GM12891 (cell line): ENCODE measurements around the gene ZEB2.

Experiments used
- DNase-seq: peaks from one replicate; pipeline ENCODE4 v3.0.0; 2011; ENCODE audit warnings: low spot score; ENCODE audit not compliant: insufficient read length
- FAIRE-seq: peaks from 2 replicates; lab custom pipeline; 2011; peaks lifted over from hg19 to GRCh38; lab: Jason Lieb, UNC
- PAX5 ChIP-seq: IDR thresholded peaks from 2 replicates; pipeline ENCODE4 v1.6.1; 2011; ENCODE audit warnings: low read length, moderate library complexity, mild to moderate bottlenecking; ENCODE audit not compliant: insufficient read depth, severe bottlenecking
- POLR2A ChIP-seq: IDR thresholded peaks from 2 replicates; pipeline ENCODE4 v1.6.1; 2011; ENCODE audit warnings: low read depth, low read length, control low read depth
- POLR2AphosphoS5 ChIP-seq: IDR thresholded peaks from 2 replicates; pipeline ENCODE4 v1.6.1; 2011; ENCODE audit warnings: low read depth, low read length, control low read depth
- POU2F2 ChIP-seq: IDR thresholded peaks from 2 replicates; pipeline ENCODE4 v1.6.1; 2011; ENCODE audit warnings: low read depth, mild to moderate bottlenecking, control low read depth, low read length, moderate library complexity
- SPI1 ChIP-seq: IDR thresholded peaks from 2 replicates; pipeline ENCODE4 v1.6.1; 2011; ENCODE audit warnings: low read depth, low read length, control low read depth
- TAF1 ChIP-seq: IDR thresholded peaks from 2 replicates; pipeline ENCODE4 v1.6.1; 2011; ENCODE audit warnings: low read depth, low read length, control low read depth

ZEB2 gene

DNA sequence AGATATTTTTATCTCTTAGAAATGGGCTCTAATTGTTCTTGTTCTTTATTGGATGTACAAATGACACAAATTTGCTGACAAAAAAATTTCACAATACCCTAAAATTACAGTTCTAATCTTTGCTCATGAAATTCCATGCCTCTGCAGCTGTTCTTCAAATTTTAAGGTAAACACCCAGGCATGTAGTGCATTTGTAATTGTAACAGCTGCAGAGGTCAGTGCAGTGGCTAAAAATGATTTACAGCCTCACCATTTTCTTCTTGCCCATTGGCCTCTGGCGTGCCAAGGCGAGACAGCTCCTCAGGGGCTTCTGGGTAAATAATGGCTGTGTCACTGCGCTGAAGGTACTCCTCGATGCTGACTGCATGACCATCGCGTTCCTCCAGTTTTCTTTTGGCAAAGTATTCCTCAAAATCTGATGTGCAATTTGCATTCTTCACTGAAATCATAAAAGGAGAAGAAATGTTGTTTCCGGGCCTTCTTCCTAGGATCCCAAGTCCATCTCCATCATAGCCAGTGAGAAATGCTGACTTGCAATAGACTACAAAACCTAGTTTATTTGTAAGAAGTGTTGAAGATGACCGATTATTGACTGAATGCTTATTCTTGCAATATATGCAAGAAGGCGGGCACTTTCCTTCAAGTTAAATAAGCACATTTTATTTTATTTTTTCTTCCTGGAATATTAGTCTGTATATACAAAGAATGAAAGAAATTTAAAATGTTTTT is 115.2 kb downstream of the ZEB2 start:
- FAIRE-seq: no peak
- DNase-seq: no peak
- no peak for TF ChIP-seq PAX5
- no peak for TF ChIP-seq POLR2A
- no peak for TF ChIP-seq TAF1
- TF ChIP-seq POLR2AphosphoS5: no peak
- no peak for TF ChIP-seq POU2F2
- no peak for TF ChIP-seq SPI1

DNA sequence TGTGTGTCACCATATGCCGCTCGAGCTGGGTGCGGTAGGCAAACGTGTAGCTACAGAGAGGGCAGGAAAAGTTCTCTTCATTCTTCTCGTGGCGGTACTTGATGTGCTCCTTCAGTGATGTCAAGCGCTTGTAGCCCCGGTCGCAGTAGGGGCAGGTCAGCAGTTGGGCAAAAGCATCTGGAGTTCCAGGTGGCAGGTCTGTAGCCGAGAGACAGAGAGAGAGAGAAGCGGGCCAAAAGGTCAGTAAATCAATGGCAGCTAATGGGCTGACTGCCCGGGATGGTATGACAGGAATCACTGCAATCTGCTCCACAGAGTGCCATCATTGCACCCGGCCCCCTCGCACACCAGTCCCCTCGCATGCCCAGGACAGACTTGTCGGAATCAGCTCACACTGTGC is 116.0 kb downstream of the ZEB2 start:
- TF ChIP-seq POU2F2 (no peak), PAX5 (no peak), TAF1 (no peak), POLR2AphosphoS5 (no peak), SPI1 (no peak), POLR2A (no peak)
- no peak for DNase-seq
- FAIRE-seq: no peak

DNA sequence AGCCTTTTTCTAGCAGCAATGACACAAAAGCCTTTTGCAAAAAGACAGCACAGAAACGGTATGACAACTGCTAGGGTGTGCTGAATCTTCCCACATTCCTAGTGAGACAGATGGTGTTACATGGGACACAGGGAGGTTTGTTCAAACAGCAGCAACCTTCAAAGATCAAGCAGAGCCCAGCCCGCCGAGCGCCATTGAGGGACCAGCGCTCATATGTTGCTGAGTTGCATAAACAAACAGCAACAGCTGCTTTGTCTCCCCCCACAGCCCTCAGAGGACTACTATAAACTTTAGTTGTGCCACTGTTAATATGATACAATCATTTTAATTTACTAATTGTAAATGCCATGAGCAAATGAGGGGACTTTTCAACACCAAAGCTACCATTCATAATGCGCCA is 117.7 kb downstream of the ZEB2 start:
- no peak for TF ChIP-seq TAF1
- no peak for TF ChIP-seq POLR2A
- TF ChIP-seq SPI1: no peak
- no peak for TF ChIP-seq POU2F2
- TF ChIP-seq PAX5: no peak
- no peak for TF ChIP-seq POLR2AphosphoS5
- FAIRE-seq (no peak), DNase-seq (no peak)

DNA sequence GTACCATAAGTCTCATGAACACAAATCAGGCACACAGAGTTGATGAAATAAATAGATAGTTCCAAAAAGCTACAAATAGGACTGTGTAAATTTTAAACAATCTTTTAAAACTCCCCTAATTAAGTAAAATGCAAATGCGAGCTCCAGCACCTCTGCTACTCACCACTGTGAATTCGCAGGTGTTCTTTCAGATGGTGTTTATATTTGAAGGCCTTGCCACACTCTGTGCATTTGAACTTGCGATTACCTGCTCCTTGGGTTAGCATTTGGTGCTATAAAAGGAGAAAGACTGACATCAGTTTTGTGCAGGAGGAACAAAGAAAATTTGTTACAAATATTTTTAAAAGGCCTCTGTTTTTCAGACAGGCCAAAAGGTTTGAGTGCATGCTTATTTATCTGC is 118.9 kb downstream of the ZEB2 start:
- TF ChIP-seq PAX5: no peak
- TF ChIP-seq SPI1: no peak
- no peak for TF ChIP-seq POLR2A
- TF ChIP-seq POU2F2: no peak
- TF ChIP-seq TAF1: no peak
- TF ChIP-seq POLR2AphosphoS5: no peak
- DNase-seq (no peak), FAIRE-seq (no peak)

DNA sequence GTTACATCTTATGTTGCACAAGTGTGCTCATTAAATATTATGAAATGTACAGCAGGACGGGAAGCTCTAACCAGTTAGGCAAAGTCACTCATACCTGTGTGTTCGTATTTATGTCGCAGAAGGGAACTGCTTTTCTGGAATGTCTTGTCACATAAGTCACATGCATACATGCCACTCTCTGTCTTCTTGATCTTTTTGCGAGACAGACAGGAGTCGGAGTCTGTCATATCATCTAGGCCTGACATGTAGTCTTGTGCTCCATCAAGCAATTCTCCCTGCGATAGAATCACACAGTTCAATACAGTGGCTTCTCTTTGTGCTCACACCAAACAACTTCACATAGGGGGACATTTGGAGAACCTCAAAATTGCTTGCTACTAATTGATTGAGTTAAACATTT is 123.6 kb downstream of the ZEB2 start:
- FAIRE-seq (no peak), DNase-seq (no peak)
- no peak for TF ChIP-seq POLR2AphosphoS5
- no peak for TF ChIP-seq POLR2A
- TF ChIP-seq POU2F2: no peak
- no peak for TF ChIP-seq TAF1
- TF ChIP-seq SPI1: no peak
- no peak for TF ChIP-seq PAX5

DNA sequence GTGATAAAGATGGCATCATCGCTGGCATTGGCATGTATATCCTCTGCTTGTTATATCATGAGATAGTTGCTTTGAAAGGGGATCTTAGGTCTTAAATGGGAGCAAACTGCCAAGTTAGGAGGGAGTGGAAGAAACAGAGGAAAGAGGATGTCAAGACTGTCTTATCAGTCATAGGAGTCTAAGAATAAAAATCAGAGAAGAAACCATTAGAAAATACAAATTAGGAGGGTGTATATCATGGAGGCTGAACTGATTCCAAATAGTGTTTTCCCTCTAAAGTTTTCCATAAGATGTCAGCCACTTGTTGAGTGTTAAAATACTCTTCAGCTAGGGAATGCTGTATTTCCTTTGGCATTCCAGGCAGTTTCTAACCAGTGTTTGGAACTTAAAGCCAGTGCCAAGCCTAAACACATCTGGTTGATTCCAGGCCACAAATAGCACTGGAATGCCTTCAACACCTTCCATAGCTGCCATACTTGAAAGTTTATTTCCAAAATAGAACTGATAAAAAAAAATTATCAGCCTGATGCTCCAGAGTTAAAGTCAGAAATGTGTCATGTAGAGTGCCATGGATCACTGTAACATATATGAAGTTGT is 129.4 kb downstream of the ZEB2 start:
- FAIRE-seq (no peak), DNase-seq (no peak)
- TF ChIP-seq TAF1 (no peak), SPI1 (no peak), PAX5 (no peak), POU2F2 (no peak), POLR2A (no peak), POLR2AphosphoS5 (no peak)

DNA sequence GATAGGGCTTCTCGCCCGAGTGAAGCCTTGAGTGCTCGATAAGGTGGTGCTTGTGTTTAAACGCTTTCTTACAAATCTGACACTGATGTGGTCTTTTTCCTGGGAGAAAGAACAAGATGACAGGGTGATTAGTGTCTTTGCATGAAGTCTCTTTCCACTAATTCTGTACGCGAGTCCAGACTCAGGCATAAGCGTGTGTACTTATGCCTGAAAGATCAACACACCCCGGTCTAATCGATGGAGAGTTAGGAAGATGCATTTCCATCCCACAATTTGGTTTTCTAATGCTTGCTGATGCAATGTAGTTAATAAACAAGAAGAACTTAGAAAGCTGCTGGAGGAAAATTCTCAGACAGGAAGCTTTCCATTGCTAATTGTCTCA is 130.0 kb downstream of the ZEB2 start:
- FAIRE-seq (no peak), DNase-seq (no peak)
- no peak for TF ChIP-seq POLR2AphosphoS5
- TF ChIP-seq SPI1: no peak
- TF ChIP-seq POLR2A: no peak
- no peak for TF ChIP-seq PAX5
- TF ChIP-seq TAF1: no peak
- no peak for TF ChIP-seq POU2F2

DNA sequence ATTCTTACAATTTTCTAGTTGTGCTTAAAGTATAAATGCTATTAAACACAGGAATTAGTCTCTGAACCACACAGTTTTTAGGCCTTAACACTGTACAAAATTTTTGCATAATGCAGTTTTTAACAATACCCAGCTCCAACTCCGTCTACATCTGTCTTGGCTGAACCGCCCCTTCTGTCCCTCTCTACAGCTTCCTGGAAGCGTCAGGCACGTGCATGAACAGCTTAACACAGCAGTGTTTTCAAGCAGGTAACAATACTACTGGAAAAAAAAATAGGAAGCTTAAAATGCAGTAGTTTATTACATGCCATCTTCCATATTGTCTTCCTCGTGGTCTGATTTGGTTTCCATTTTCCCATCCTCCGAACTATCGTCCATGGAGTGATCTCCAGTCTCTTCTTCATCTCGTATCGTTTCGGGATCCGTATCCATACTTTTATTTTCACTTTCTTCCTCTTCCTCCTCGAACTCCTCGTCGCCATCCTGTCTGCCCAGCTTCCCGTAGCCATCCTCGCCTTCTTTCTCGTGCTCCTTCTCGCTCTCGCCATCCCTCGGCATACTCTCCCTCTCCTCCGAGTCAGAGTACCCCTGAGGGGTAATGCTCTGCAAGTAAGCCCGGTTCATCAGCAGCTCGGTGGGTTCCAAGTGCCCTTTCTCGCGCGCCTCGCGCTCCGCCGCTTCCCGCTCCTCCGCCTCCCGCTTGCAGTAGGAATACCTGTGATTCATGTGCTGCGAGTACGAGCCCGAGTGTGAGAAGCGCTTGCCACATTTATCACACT is 130.6 kb downstream of the ZEB2 start:
- TF ChIP-seq SPI1 (no peak), POLR2A (no peak), POLR2AphosphoS5 (no peak), POU2F2 (no peak), PAX5 (no peak), TAF1 (no peak)
- FAIRE-seq (no peak), DNase-seq (no peak)

DNA sequence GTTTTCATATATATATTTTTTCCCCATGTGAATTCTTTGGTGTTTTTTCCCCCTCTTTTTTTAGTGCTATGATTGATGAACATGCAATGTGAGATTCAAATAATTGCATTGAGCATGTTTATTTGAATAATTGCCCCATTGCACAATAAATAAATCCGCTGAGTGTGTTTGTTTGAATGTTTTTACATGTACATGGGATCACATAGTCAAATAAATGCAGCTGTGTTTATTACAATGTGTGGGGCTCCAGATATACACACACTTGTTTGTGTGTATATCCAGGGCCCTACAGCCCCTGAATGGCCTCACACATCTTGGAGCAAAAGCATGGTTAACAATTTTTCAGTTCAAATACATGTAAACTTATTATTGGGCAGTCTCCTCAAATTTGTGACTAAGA is 134.5 kb downstream of the ZEB2 start:
- DNase-seq (no peak), FAIRE-seq (no peak)
- no peak for TF ChIP-seq TAF1
- TF ChIP-seq PAX5: no peak
- no peak for TF ChIP-seq POLR2A
- TF ChIP-seq SPI1: no peak
